Measurements from ENCODE around the gene CUX1.

The CUX1 gene

DNA sequence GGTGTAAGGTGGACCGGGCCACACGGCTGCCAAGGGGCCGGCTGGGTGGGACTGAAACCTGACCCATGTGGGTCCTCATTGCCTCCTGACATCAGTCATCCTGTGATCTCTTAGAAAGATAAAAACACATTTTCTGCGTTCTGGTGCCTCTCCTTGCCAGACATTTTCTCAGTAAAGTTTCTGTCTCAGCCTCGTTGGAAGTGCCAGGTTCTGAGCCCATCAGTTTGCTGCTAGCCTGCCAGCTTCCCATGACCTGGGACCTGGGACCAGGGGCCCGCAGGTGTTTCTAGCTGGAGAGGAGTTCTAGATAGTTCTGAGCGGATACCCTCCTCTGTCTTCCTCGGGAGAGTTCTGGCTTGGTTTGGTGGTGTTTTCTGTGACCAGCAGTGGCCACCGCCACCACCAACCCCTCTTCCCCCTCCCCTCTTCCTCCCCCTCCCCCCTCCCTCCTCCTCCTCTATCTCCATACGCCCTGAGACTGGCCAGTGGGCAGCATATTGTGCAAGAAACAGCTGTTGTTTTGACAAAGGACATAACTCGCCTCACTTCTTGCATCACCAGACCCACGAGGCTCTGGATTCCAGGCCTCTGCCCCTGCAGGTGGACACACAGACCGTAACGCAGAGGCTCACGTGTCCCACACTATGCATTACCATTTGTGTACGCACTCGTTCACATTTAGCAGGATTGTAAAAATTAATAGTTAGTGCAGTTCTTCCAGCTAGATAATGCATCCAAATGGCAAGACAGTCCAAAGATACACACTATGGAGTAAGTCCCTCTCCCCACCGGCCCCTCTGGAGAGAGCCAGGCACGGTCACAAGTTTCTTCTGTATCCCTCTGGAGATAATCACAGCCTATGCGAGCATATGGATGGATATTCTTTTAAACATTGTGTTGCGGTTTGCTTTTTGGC lies 94.6 kb downstream of the CUX1 start:
- TF ChIP-seq CREB1 (IDR thresholded peaks at IDR 0.05; ENCODE audit: low read depth) (no peak), YY1 (IDR thresholded peaks at IDR 0.05; ENCODE audit: low read depth) (no peak), FOXM1 (IDR thresholded peaks at IDR 0.05; ENCODE audit: borderline replicate concordance, low read depth) (no peak), TCF12 (IDR thresholded peaks at IDR 0.05; ENCODE audit: low read depth) (no peak), CEBPB (IDR thresholded peaks at IDR 0.05) (no peak), EGR1 (IDR thresholded peaks at IDR 0.05) (no peak)
- TF ChIP-seq, protein P1, sequence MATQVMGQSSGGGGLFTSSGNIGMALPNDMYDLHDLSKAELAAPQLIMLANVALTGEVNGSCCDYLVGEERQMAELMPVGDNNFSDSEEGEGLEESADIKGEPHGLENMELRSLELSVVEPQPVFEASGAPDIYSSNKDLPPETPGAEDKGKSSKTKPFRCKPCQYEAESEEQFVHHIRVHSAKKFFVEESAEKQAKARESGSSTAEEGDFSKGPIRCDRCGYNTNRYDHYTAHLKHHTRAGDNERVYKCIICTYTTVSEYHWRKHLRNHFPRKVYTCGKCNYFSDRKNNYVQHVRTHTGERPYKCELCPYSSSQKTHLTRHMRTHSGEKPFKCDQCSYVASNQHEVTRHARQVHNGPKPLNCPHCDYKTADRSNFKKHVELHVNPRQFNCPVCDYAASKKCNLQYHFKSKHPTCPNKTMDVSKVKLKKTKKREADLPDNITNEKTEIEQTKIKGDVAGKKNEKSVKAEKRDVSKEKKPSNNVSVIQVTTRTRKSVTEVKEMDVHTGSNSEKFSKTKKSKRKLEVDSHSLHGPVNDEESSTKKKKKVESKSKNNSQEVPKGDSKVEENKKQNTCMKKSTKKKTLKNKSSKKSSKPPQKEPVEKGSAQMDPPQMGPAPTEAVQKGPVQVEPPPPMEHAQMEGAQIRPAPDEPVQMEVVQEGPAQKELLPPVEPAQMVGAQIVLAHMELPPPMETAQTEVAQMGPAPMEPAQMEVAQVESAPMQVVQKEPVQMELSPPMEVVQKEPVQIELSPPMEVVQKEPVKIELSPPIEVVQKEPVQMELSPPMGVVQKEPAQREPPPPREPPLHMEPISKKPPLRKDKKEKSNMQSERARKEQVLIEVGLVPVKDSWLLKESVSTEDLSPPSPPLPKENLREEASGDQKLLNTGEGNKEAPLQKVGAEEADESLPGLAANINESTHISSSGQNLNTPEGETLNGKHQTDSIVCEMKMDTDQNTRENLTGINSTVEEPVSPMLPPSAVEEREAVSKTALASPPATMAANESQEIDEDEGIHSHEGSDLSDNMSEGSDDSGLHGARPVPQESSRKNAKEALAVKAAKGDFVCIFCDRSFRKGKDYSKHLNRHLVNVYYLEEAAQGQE (IDR thresholded peaks at IDR 0.05; ENCODE audit: low read depth) = no peak
- TF ChIP-seq, protein P2, sequence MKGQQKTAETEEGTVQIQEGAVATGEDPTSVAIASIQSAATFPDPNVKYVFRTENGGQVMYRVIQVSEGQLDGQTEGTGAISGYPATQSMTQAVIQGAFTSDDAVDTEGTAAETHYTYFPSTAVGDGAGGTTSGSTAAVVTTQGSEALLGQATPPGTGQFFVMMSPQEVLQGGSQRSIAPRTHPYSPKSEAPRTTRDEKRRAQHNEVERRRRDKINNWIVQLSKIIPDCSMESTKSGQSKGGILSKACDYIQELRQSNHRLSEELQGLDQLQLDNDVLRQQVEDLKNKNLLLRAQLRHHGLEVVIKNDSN (IDR thresholded peaks at IDR 0.05) = no peak
- TF ChIP-seq, protein P3, sequence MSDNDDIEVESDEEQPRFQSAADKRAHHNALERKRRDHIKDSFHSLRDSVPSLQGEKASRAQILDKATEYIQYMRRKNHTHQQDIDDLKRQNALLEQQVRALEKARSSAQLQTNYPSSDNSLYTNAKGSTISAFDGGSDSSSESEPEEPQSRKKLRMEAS (IDR thresholded peaks at IDR 0.05) = no peak

DNA sequence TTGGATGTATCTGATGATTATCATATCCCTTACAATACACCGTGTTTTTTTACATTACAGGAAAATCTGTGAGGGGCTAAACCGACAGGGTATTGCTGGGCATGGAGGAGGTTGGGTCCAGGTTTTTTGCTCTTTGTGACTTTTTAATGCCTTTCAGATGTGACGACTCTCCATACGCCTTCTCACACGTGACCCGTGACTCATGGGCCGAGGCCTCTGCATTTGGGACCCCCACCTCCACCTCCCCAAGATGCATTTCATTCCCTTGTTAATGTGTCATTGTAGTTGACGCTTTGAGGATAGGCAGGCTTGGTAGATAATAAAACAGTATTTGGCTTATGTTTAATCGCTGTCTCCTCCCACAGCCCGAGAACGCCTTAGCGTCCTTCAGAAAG lies 95.3 kb downstream of the CUX1 start:
- TF ChIP-seq, protein P3 (IDR thresholded peaks at IDR 0.05) = no peak
- TF ChIP-seq FOXM1 (IDR thresholded peaks at IDR 0.05; ENCODE audit: borderline replicate concordance, low read depth) = no peak
- TF ChIP-seq, protein P1 (IDR thresholded peaks at IDR 0.05; ENCODE audit: low read depth) = no peak
- no peak for TF ChIP-seq EGR1 (IDR thresholded peaks at IDR 0.05)
- no peak for TF ChIP-seq NFIC (IDR thresholded peaks at IDR 0.05)
- TF ChIP-seq EP300 (IDR thresholded peaks at IDR 0.05; ENCODE audit: borderline replicate concordance) = no peak
- TF ChIP-seq ZBTB7A (IDR thresholded peaks at IDR 0.05; ENCODE audit: low read depth) = no peak
- TF ChIP-seq, protein P2 (IDR thresholded peaks at IDR 0.05) = no peak
- no peak for TF ChIP-seq TEAD4 (IDR thresholded peaks at IDR 0.05)
- no peak for TF ChIP-seq CREB1 (IDR thresholded peaks at IDR 0.05; ENCODE audit: low read depth)
- TF ChIP-seq RAD21 (IDR thresholded peaks at IDR 0.05; ENCODE audit: low read depth) = no peak
- no peak for TF ChIP-seq CEBPB (IDR thresholded peaks at IDR 0.05)
- no peak for TF ChIP-seq YY1 (IDR thresholded peaks at IDR 0.05; ENCODE audit: low read depth)
- TF ChIP-seq TAF1 (IDR thresholded peaks at IDR 0.05; ENCODE audit: low read depth) = no peak
- TF ChIP-seq TCF12 (IDR thresholded peaks at IDR 0.05; ENCODE audit: low read depth) = no peak

DNA sequence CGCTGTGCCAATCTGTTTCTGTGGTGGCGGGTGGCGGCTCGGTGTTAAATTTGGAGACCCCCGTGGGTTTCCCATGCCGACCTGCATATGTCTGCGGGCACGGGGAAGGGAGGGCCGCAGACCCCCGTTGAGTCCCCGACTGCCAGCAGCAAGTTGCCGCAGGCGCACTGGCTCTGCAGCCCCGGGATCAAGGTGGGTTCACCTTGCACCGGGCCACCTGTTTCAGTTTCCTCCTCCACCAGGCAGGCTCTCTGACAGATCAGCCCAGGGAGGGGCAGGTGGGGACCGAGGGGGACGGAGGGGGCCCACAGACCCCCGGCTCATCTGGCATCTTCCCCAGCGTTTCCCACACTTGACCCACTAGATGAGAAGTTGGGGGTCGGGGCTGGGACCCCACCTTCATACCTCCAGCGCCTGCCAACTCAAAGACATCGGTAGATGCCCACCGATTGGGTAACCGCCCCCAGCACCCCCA lies 95.9 kb downstream of the CUX1 start:
- TF ChIP-seq TAF1 (IDR thresholded peaks at IDR 0.05; ENCODE audit: low read depth) (no peak), FOXM1 (IDR thresholded peaks at IDR 0.05; ENCODE audit: borderline replicate concordance, low read depth) (no peak), RAD21 (IDR thresholded peaks at IDR 0.05; ENCODE audit: low read depth) (no peak), TEAD4 (IDR thresholded peaks at IDR 0.05) (no peak), YY1 (IDR thresholded peaks at IDR 0.05; ENCODE audit: low read depth) (no peak), TCF12 (IDR thresholded peaks at IDR 0.05; ENCODE audit: low read depth) (no peak), CEBPB (IDR thresholded peaks at IDR 0.05) (no peak), ZBTB7A (IDR thresholded peaks at IDR 0.05; ENCODE audit: low read depth) (no peak), EP300 (IDR thresholded peaks at IDR 0.05; ENCODE audit: borderline replicate concordance) (no peak)
- TF ChIP-seq, protein P3 (IDR thresholded peaks at IDR 0.05) = no peak
- TF ChIP-seq, protein P2 (IDR thresholded peaks at IDR 0.05) = no peak

DNA sequence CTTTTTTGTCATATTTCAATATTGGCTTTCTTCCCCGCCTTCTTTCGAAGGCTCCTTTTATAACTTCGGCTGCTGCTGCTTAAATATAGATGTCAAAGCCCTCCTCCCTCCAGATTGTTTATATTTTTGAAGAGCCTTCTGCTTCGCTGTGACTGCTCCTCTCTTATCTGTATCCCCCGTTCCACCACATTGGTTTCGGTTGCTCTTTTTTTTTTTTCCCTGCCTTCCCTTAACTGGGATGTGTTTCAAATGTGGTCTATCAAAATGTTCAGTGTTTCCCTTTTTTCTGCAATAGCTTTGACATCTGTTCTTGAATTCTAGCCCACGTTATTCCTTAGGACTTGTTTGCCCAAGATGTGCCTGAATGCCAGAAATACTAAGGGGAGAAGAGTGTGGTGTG lies 96.4 kb downstream of the CUX1 start:
- TF ChIP-seq ZBTB7A (IDR thresholded peaks at IDR 0.05; ENCODE audit: low read depth) (no peak), YY1 (IDR thresholded peaks at IDR 0.05; ENCODE audit: low read depth) (no peak), FOXM1 (IDR thresholded peaks at IDR 0.05; ENCODE audit: borderline replicate concordance, low read depth) (no peak), EP300 (IDR thresholded peaks at IDR 0.05; ENCODE audit: borderline replicate concordance) (no peak), TEAD4 (IDR thresholded peaks at IDR 0.05) (no peak), CREB1 (IDR thresholded peaks at IDR 0.05; ENCODE audit: low read depth) (no peak), CEBPB (IDR thresholded peaks at IDR 0.05) (no peak), TCF12 (IDR thresholded peaks at IDR 0.05; ENCODE audit: low read depth) (no peak), RAD21 (IDR thresholded peaks at IDR 0.05; ENCODE audit: low read depth) (no peak), EGR1 (IDR thresholded peaks at IDR 0.05) (no peak)
- TF ChIP-seq, protein P1 (IDR thresholded peaks at IDR 0.05; ENCODE audit: low read depth) = no peak
- TF ChIP-seq, protein P2 (IDR thresholded peaks at IDR 0.05) = no peak
